GM12892 (cell line): ENCODE data around the gene ZNF668.

Source experiments
- POLR2A ChIP-seq: IDR thresholded peaks from 2 replicates; pipeline ENCODE4 v1.6.1; 2011; ENCODE audit warnings: low read depth, low read length, control low read depth
- POLR2AphosphoS5 ChIP-seq: IDR thresholded peaks from 2 replicates; pipeline ENCODE4 v1.6.1; 2011; ENCODE audit warnings: low read depth, low read length, control low read depth

DNA sequence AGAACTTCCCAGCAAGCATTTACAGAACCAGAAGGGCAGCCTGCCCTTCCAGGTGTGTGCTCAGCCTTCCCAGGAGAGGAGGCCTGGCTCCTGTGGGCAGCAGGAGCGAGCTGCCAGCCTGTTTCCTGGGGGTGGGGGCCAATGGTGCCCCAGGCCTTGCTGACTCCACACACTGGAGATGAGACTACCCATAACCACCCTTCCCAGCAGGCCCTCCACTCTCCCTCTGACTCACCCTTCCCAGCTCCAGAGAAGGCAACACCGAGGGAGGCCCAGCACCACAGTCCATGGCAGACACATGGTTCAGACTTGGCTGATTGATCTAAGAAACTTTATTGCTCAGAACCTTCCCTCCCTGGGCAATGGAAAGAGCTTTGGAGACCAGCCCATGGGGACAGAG, 16.5 kb upstream of the ZNF668 start:
- TF ChIP-seq POLR2AphosphoS5 (no peak), POLR2A (no peak)
